SW 1271 (cell line): ENCODE data around the gene CLPX.
"Not testable (repeated sequence)": the region's sequence is repeated elsewhere in the genome, so short reads cannot be mapped to it uniquely, and the experiment has no call there.

Experiments
- DNase-seq, 2 experiments: peaks; one replicate each; lab custom pipeline; 2025; lab: John Stamatoyannopoulos, UW

Gene CLPX

DNA sequence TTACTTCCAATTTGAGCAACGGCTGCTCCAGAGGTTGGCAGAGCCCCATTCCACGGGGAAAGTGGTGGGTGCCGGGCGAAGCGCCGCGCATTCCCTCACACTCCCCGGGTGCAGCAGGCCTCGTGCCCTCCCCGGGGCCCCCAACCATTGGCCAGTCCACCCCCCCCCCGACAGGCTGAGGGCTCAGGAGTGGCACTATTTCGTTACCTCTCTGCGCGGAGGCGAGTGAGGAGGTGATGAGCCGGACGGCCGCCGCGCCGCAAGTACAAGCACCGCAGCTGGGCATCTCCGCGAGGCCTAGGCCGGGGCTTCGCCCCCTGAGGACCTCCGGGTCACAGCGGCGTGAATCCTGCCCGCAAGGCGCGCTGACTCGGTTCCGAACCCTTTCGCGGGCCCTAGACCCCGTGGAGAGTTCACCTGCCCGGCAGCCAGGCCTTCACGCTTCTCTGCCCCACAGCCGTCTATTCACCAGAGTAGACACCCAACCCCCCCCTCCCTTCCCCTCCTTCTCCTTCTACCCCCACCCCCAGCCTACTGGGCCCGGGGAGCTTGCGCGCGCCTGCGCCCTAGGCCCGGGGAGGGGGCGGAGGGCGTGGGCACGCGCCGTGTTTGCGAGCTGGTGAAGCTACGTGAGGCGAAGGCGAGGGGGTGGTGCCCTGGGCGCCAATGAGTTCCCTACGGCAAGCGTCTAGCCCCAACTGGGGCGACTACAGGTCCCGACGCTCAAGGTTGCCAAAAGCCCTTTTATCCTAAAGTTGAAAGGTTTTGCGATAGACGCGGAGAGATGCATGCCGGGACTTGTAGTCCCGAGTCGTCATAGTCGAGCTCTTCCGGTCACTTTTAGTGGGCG is at the start of gene CLPX:
Gene CLPX, minus strand, starts transcription at position 475 of the 850 bp plus-strand sequence. Its CDS starts 189 bp downstream, at position 286.
- peak; percentile 96 to 98 for DNase-seq

DNA sequence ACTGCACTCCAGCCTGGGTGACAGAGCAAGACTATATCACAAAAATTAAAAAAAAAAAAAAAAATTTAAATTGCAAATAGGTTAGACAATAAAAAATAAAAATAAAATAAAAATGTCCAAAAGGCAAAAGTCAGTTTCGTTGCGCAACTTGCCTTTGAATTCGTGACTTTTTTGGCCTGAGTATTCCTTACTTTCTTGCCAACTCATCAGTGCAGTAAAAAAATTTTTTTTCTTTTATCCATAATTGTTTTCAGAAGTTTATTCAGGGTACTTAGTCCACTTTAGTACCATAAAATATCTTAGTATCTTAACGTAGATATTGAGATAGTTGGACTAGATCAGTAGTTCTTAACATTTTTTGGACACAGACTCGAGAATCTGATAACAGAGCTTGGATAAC is 48.6 kb upstream of the CLPX start:
- no peak for DNase-seq

DNA sequence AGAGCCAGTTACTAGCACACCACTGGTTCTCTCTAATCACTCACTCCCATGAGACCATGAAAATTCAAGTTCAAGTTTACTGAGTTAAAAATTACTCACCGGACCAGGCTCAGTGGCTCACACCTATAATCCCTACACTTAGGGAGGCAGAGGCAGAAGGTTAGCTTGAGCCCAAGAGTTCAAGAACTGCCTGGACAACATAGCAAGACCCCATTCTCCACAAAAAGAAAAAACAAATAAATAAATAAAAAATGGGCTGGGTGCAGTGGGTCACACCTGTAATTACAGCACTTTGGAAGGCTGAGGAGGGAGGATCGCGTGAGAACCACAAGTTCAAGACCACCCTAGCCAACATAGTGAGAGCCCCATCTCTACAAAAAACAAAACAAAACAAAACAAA is 47.4 kb upstream of the CLPX start:
- no peak for DNase-seq

DNA sequence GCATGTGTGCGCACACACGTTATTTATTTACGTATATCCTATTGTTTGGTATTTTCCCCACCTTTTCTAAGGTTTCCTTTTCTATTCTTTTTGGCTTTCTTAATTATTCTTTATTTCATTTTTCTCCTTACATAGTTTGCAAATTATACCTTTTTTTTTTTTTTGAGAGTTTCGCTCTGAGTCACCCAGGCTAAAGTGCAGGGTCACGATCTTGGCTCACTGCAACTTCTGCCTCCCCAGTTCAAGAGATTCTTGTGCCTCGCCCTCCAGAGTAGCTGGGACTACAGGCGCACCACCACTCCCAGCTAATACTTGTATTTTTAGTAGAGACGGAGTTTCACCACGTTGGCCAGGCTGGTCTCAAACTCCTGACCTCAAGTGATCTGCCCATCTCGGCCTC is 46.2 kb upstream of the CLPX start:
- DNase-seq = no peak

DNA sequence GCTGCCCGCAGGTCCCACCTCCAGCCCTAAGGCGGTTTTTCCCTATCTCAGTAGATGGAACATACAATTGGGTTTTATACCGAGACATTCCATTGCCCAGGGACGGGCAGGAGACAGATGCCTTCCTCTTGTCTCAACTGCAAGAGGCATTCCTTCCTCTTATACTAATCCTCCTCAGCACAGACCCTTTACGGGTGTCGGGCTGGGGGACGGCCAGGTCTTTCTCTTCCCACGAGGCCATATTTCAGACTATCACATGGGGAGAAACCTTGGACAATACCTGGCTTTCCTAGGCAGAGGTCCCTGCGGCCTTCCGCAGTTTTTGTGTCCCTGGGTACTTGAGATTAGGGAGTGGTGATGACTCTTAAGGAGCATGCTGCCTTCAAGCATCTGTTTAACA is 41.8 kb upstream of the CLPX start:
- DNase-seq = not testable (repeated sequence)

DNA sequence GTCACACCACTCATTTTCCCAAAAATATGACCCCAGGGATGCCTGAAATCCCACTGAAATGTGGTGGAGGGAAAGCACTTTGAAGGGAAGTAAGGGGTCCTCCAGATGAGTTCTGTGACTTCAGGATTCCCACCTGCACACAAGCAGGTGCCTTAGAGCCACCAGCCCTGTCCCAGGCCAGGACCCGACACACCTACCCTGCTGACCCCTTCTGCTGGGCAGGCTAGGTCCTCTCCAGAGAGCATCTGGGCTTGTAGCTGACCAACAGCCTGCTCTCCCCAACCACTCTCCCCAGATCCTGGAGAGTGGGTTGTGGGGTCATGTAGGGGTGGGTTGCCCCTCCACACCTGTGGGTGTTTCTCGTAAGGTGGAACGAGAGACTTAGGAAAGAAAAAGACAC is 41.1 kb upstream of the CLPX start:
- DNase-seq = no peak

DNA sequence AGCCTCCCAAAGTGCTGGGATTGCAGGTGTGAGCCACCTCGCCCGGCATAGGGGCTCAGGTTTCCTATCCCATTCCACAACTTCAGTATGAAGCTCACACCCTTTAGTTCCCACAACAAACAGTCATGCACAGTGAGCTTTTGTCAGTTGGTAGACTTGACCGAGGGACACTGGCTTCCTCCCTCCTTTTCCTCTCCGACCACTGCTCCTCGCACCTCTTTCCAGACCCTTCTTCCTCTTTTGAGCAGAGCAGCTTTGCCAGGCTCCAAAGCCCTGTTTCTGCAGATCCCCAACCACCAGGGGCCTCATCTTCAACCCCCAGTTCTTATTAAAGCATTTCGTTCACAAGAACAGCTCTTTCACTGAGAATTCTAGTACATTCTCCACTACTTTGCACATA is 38.9 kb upstream of the CLPX start:
- DNase-seq = no peak

DNA sequence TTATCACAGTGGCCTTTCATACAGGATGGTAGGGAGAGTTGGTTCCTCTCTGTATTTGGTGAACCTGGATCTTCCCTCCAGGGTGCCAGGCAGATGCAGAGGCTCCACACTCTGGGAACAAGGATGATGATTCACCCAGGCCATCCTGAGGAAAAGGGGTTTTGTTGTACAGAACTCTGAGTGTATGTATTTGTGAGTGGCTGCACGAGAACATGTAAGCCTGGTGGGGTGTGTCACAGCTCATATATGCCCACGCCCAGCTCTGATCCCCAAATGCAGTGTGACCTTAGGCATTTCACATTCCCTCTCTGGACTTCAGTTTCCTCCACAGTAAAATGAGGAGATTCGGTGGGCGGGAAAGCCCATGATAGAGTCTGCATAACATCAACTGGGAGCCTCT is 37.7 kb upstream of the CLPX start:
- DNase-seq = no peak

DNA sequence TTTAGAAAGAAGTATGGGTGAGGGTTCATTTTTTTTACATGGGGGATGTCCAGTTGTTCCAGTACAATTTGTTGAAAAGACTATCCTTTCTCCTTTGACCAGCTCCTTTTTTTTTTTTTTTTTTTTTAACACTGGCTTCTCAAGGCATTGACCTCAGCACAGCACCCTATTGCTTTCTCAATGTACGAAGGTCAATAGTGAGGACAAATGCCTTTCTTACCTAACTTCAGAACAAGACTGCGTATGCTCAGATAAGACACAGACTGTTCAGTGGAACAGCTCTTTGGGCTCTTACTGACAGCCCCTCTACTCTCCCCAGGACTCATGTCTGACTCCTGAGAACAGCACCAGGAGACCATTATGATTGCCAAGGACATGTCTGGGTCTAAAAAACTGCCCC is 36.6 kb upstream of the CLPX start:
- no peak for DNase-seq

DNA sequence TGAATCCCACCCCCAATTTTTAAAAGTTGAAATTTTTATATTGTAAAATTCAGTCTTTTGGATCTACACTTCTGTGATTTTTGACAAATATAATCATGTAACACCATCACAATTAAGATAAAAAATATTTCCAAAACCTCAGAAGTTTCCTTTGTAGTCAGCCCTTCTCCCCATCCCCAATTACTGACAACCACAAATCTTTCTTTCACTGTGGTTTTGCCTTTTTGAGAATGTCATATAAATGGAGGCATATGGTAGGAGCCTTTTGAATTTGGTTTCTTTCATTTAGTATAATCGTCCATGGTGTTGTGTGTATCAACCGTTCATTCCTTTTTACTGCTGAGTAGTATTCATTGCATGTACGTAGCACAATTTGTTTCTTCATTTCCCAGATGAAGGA is 34.0 kb upstream of the CLPX start:
- DNase-seq = no peak

DNA sequence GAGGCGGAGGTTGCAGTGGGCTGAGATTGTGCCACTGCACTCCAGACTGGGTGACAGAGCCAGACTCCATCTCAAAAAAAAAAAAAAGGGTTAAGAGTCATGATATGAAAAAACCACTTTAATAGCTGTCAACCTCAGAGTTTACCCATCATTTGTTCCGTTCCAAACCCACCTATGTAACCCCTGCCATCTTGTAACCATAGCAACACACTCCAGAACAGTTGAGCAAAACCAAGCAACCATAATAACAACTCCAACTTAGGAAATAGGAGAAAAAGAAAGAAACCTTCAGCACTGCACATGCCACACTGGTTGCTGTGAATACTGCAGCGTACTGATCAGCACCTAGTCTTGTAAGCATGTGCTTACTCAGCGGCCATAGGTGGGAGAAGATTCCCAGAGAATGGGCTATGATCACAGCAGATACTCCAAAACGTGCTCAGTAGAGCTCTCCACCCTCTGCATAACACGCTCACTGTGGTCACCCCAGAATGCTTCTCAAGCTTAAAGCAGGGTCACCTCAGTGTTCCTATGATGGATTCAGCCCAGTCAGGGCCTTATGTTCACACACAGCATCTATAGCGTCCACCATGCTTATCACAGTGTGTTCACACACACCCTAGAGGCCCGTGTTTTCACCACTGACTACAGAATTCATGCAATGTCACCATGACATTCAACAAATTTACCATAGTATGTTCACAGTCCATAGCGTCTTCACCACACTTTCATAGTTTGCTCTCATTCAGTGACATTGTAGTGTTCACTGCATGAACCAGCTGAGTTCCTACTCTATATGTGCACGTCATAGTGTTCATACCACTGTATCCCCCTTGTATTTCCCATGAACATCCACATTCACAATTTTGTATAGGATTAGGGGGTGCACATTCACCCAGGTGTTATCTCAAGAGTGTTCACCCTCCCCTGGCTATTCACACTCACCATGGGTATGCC is 32.7 kb upstream of the CLPX start:
- no peak for DNase-seq

DNA sequence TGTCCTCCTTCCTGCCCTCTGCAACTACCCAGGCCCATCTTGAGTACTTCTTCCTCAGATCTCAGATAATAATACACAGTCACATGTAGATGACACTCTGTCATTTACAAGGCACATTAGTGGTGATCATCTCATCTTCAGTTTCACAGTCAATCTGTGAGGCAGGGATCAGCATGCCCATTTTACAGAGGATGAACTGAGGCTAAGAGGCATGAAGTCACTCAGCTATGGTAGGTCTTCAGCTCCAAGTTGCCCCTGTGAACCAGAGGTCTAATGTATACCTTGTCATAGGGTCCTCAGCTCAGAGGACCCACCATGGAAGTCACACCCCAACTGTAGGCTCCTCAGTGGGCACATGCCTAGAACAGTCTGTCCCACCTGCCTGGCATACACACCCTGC is 30.4 kb upstream of the CLPX start:
- DNase-seq = no peak

DNA sequence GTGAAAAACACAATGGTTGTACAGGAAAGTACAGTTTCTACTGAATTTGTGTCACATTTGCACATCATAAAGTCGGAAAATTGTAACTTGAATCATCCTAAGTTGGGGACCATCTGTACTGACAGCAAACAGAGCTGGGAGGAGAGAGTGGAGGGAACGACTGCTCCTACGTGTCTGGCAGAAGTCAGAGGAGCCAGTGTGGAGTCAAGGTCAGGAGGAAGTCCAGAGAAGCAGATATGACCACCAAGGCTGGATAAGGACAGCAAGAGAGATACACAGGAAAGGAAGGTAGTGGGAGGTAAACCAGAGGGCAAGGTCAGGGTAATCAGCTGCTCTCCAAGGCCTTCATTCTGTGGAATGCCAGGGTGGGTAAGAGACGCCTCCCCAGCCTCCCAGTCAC is 28.9 kb upstream of the CLPX start:
- no peak for DNase-seq

DNA sequence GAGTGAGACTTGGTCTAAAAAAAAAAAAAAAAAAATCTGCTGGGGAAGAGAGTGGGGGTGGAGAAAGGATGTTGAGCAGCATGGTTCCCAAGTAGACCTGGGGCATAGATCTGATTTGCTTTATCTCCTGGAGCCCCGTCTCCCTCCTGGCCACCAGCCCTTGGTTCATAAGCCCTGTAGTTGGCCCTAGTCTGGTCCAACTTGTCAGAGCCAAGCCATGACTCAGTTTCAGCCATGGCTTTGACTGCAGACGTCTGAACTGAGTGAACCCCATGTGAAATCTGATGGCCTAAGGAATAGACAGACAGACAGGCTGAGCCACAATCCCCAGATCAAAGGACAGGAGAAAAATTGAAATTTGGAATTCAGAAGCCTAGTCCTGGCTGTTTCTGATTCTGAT is 28.1 kb upstream of the CLPX start:
- no peak for DNase-seq

DNA sequence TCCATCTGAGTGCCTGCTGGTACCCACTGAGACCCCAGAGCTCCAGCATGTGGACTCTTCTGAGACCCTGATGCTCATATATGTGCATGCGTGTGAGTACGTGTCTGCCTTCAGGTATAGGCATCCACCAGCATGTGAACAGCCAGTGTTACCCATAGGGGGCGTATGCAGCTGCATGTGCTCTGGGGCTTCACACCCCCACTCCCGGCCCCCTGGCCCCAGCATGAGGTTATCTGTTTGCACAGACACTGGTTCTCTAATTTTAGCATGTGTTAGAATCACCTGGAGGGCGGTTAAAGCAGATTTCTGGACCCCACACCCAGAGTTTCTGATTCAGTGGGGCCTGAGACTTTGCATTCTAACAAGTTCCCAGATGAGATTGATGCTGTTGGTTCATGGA is 27.0 kb upstream of the CLPX start:
- no peak for DNase-seq

DNA sequence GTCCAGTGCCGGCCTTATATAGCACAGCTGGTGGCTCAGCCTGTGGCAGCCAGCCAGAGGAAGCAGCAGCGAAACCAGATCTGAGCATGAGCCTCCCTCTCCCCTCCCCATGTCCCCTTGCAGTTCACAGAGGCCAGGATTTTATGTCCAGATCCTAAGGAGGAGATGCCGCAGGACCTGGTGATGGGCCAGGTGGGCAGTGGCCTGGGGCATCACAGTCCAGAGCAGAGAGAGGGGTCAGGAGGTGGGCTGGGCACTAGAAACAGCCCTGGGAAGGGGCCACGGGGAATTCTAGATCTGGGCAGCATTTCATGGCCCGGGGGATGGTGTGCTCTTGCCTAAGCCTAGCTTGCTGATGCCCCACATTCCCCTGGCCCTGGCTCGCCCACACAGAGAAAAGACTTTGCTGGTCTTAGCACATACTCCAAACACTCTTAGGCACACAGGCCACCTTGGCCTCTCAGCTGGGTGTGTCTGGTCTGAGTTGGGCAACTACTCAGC is 26.4 kb upstream of the CLPX start:
- DNase-seq = no peak

DNA sequence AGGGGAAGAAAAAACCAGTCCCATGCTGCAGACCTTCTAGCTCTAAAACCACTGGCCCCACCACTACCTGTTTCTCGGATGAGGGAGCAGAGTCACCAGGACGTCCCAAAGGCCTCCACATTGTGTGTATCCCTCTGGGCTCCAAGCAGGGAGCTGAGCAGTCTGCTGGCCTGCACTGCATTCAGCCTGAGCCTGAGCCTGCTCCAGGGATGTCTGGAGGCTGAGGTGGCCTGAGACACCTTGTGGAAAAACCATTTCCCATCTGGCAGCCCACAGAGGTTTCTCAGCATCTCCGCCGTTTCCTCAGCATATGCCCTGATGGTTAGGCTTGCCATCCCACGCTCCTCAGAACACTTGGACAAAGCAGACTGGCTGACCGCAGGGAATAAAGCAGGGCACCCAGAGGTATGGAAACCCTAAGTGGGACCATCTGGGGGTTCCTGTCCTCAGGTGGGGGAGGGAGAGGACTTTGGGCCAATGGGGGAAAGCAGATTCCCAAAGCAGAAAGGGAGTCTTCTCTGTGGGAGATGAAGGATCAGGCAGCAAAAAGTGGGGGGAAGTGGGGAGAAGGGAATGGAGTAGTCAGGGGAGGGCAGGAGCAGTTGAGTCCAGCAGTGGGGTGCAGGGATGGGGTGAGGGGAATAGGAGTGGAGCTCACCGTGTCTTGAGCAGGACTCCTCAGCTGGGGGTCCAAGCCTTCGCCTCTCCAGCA is 25.8 kb upstream of the CLPX start, which contains the start of gene CILP:
Gene CILP, minus strand, starts transcription at position 704 of the 712 bp plus-strand sequence. CDS start 1,718 bp downstream, outside the sequence.
- no peak for DNase-seq

DNA sequence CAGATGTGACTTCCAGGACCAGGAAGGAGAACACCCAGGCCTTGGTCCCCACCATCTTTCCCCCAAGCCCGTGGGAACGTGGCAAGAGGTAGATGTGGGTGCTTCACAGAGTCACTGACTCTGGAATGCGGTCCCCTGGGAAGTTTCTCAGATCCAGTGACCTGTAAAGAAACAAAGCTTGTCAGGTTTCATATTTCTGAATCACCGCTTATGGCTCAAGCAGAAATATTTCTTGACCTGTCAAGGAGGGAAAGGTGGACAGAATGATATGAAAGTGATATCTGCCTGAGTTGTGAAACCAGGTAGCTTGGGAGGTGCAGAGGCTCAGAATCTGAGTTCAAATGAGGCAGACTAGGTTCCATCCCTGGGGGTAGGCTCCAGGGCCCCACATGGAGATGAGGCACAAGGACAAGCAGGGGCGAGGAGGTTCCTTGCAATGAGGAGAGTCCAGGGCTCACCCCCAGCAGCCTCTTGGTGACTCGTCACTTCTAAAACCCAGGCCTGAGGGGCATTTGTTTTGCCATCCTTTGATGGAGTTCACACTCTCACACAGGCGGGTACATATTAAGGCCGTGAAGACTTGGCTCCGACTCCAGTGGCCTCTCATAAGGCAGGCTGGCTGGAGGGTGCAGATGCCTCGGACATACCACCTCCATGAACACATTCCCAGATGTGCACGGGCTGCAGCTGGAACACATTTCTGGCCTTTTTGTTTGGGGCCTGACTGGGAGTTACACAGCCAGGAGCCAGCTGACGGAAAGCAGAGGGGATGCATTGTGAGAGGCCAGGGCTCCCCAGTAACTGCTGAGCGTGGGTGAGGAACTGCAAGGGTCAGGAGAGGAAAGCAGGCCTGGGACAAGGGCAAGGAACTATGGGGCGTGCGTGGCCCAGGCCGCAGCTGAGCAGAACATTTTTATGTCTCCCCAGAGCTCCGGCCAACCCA is 24.8 kb upstream of the CLPX start:
- DNase-seq = no peak

DNA sequence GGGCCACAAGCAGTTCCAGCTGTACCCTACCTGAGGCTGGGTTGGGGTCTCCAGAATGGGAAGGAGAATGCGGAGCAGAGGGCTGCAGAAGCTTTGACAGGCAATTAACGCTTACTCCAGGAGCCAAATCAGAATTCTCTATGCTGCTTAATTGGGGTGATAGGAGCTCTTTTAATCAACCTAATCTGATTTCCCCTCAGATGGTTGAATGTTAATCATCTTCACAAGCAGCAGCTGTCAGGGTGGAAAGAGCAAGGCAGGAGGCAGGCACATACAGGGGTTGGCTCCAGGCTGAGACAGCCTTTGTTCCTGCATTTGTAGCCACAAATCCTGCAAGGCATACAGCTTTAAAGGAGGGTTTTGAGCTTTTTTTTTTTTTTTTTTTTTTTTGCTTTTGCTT is 23.5 kb upstream of the CLPX start:
- no peak for DNase-seq

DNA sequence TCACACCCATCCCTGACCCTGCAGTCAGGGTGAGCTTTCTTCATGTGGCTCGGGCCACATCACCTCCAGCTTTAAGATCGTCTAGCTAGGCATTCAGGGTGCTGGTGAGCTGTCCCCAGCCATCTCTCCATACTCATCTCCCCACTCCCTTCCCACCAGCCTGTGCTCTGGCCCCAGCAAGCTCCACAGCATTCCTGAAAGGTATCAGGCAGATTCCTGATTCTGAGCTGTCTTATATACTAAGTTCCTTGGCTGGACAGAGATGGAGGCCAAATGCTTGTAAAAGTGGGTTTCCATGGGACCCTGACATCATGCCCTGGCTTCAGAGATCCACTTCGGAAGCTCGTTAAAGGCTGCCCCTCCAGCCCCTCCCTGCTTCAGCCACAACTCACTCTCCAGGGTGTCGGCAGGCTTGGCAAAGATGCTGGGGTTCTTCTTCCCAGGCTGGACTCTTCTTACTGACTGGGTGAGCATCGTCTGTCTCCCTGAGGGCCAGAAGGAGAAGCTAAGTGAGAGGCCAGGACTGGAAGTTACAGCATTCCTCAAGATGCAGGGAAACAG is 22.2 kb upstream of the CLPX start:
- DNase-seq = no peak

DNA sequence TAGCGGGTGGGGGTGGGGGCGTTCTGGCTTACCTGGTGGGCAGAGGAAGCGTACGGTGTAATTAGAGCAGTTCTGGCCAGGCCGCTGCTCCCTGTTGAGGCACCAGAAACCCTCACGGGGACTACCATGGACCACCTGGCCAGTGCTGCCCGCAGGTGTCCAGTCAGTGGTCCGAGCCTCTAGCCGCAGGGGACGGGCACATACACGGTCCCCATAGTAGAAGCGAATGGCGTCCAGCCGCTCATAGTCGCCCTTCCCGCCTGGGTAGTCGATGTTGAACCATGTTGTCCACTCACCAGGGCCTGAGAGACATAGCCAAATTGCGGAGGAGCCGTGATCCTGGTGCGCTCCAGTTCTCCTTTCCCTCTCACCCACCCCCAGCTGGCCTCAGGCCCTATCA is 21.6 kb upstream of the CLPX start:
- no peak for DNase-seq
